ENCODE measurements around the gene CPPED1. TPM values are rescaled to one million over a fixed set of nuclear protein-coding genes. Genes with fewer than 3 reads are reported as not detected.

The CPPED1 gene
- total and polyA plus RNA-seq, 2 experiments from 2014 or later = 6.2 to 7.3 TPM

GRCh38 chr16:12625716-12626115, 178.0 kb downstream of the CPPED1 start:
- TF ChIP-seq ZNF462 (CRISPR knock-in tag; IDR thresholded peaks at IDR 0.05) (no peak), ETS1 (IDR thresholded peaks at IDR 0.05) (no peak)
- DNase-seq (ENCODE audit: low spot score) (no peak), ATAC-seq (no peak)
- H3K4me3 Mint-ChIP-seq = no peak overlapping the region
- no peaks in the 10 kb centered on the region for H3K27me3 ChIP-seq (ENCODE audit: insufficient read depth)
- H3K9me3 Mint-ChIP-seq = no peaks in the 10 kb centered on the region
- no peaks in the 10 kb centered on the region for H3K36me3 Mint-ChIP-seq (ENCODE audit: low read depth)
- no peak overlapping the region for H3K27ac Mint-ChIP-seq
- H3K9me2 ChIP-seq (ENCODE audit: insufficient read depth) = no peaks in the 10 kb centered on the region
- H3K79me2 ChIP-seq (replicated peaks; ENCODE audit: insufficient read depth) = no peaks in the 10 kb centered on the region
- H3K27me3 Mint-ChIP-seq (ENCODE audit: insufficient read depth, low read depth, poor library complexity) = peaks cover 3% of the 10 kb centered on the region
- no peaks in the 10 kb centered on the region for H4K20me1 ChIP-seq (replicated peaks; ENCODE audit: insufficient read depth)
- H3K4me2 ChIP-seq = no peak overlapping the region
- H3K4me3 ChIP-seq = no peak overlapping the region
- H2AFZ ChIP-seq = no peak overlapping the region
- H3K4me1 Mint-ChIP-seq = no peaks in the 10 kb centered on the region
- no peaks in the 10 kb centered on the region for H3F3A ChIP-seq (replicated peaks; ENCODE audit: low read depth)
- no peaks in the 10 kb centered on the region for H3K4me1 ChIP-seq (ENCODE audit: insufficient read depth)
- no peaks in the 10 kb centered on the region for H3K36me3 ChIP-seq (ENCODE audit: insufficient read depth)
- no peak overlapping the region for H3K27ac ChIP-seq (ENCODE audit: low read depth)

DNA sequence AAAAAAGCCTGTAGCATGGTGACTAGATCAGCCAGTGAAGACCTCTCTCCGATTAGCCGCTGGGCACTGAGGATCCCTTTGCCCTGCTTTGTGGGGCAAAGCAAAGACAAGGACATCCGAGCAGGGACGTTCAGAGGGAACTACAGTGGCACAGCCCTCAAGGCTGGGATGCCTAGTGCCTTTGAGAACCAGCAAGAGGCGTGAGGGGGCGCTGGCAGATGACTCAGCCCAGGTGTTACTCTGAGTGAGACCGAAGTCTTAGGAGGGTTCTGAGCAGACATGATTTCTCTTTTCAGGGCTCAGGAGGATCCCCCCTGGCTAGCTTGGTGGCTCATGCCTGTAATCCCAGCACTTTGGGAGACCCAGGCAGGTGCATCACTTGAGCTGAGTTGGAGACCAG, 178.6 kb downstream of the CPPED1 start:
- no peaks in the 10 kb centered on the region for H4K20me1 ChIP-seq (replicated peaks; ENCODE audit: insufficient read depth)
- H3K4me1 ChIP-seq (ENCODE audit: insufficient read depth) = no peaks in the 10 kb centered on the region
- H3K36me3 ChIP-seq (ENCODE audit: insufficient read depth) = no peaks in the 10 kb centered on the region
- peak; percentile 78 for ATAC-seq
- Mint-ChIP-seq H3K27me3 (ENCODE audit: insufficient read depth, low read depth, poor library complexity) (peaks cover 3% of the 10 kb centered on the region), H3K4me3 (no peak overlapping the region), H3K36me3 (ENCODE audit: low read depth) (no peaks in the 10 kb centered on the region), H3K4me1 (no peaks in the 10 kb centered on the region), H3K27ac (no peak overlapping the region), H3K9me3 (no peaks in the 10 kb centered on the region)
- H3K4me3 ChIP-seq = no peak overlapping the region
- no peak overlapping the region for H3K27ac ChIP-seq (ENCODE audit: low read depth)
- no peaks in the 10 kb centered on the region for H3K27me3 ChIP-seq (ENCODE audit: insufficient read depth)
- H3F3A ChIP-seq (replicated peaks; ENCODE audit: low read depth) = no peaks in the 10 kb centered on the region
- TF ChIP-seq STAT1 (IDR thresholded peaks at IDR 0.05; ENCODE audit: unreplicated experiment) (no peak), EZH2phosphoT487 (IDR thresholded peaks at IDR 0.05; ENCODE audit: unreplicated experiment) (no peak)
- TF ChIP-seq, protein P1, sequence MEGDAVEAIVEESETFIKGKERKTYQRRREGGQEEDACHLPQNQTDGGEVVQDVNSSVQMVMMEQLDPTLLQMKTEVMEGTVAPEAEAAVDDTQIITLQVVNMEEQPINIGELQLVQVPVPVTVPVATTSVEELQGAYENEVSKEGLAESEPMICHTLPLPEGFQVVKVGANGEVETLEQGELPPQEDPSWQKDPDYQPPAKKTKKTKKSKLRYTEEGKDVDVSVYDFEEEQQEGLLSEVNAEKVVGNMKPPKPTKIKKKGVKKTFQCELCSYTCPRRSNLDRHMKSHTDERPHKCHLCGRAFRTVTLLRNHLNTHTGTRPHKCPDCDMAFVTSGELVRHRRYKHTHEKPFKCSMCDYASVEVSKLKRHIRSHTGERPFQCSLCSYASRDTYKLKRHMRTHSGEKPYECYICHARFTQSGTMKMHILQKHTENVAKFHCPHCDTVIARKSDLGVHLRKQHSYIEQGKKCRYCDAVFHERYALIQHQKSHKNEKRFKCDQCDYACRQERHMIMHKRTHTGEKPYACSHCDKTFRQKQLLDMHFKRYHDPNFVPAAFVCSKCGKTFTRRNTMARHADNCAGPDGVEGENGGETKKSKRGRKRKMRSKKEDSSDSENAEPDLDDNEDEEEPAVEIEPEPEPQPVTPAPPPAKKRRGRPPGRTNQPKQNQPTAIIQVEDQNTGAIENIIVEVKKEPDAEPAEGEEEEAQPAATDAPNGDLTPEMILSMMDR (conservative IDR thresholded peaks at IDR 0.05; ENCODE audit: low read depth in 2 of 2) = peak in 1 of 2 experiments; percentile 40; a peak in 2 of 4 replicates
- H3K4me2 ChIP-seq = no peak overlapping the region
- no peaks in the 10 kb centered on the region for H3K79me2 ChIP-seq (replicated peaks; ENCODE audit: insufficient read depth)
- H3K9me2 ChIP-seq (ENCODE audit: insufficient read depth) = no peaks in the 10 kb centered on the region
- peak; percentile 16 for DNase-seq (ENCODE audit: low spot score)
- H2AFZ ChIP-seq = no peak overlapping the region

Measured in GM23338 (cell line).